Urothelium cell line (cell line): Measurements from ENCODE around the gene DCDC2B.
"Not testable (repeated sequence)": the region's sequence is repeated elsewhere in the genome, so short reads cannot be mapped to it uniquely, and the experiment has no call there.

ENCODE experiments used
- DNase-seq: peaks from one replicate; pipeline ENCODE4 v3.0.0; 2011; ENCODE audit warnings: low spot score, mixed read lengths
- FAIRE-seq: peaks from 2 replicates; lab custom pipeline; 2011; peaks lifted over from hg19 to GRCh38; lab: Jason Lieb, UNC

DCDC2B gene

DNA sequence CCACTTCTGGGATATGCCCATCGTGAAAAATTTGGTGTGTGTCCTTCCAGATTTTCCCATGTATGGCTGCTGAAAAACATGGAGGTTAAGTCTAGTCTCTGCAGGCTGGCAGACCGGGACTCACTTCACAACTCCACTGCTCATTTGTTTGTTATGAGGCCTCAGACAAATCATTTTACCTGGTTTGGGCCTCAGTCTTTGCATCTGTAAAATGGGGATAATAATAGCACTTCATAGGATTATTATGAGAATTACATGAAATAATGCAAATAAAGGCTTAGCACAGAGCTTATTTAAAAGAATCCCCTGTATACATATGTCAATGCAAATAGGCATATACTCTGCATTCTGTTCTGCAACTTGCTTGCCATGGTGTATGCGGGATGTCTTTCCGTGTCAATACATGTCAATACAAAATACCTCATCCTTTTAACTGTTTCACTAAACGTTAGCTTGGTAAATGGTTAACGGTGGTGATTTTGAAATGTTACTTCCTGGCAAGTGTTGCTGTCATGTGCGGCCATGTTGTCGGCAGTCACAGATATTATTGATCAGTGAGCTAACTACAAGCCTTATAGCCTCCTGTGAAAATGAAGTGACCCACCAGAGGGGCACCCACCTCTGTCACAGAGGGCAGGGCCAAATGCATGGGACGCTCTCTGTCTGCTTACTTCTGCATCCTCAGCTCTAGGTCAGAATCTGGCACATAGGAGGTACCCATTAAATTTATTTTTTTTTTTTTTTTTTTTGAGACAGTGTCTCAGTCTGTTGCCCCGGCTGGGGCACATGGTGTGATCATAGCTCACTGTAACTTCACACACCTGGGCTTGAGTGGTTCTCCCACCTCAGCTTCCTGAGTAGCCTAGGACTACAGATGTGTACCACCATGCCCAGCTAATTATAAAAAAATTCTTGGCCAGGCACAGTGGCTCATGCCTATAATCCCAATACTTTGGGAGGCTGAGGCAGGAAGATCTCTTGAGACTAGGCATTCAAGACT, 46.5 kb downstream of the DCDC2B start:
- no peak for DNase-seq
- no peak for FAIRE-seq

- FAIRE-seq (no peak), DNase-seq (no peak)
These were observed 47.8 kb downstream of the DCDC2B start for GRCh38 chr1:32256473-32257226.

DNA sequence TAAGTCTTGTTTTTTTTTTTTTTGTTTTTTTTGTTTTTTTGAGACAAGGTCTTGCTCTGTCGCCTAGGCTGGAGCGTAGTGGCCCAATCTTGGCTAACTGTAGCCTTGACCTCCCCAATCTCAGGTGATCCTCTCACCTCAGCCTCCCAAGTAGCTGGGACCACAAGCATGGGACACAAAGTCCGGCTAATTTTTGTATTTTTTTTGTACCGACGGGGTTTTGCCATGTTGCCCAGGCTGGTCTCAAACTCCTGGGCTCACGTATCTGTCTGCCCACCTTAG, 48.3 kb downstream of the DCDC2B start:
- DNase-seq: no peak
- FAIRE-seq: no peak

GRCh38 chr1:32263236-32263593, 54.3 kb downstream of the DCDC2B start:
- not testable (repeated sequence) for FAIRE-seq, DNase-seq

DNA sequence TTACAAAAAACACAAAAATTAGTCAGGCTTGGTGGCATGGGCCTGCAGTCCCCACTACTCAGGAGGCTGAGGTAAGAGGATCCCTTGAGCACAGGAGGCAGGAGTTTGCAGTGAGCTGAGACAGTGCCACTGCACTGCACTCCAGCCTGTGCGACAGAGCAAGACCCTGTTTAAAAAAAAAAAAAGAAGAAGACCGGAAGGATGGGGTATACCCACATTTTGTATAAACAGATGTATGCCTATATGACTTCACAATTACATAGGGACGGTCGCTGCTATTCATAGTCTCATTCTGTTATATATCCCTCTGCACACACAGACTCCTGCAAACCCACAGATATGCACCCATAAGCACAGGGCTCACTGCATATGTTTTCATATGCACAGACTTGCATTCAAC, 54.9 kb downstream of the DCDC2B start:
- DNase-seq (no peak), FAIRE-seq (no peak)
